Measurements from ENCODE around the gene BSN. TPM values are rescaled to one million over a fixed set of nuclear protein-coding genes. Genes with fewer than 3 reads are reported as not detected.
"Not testable (repeated sequence)": the region's sequence is repeated elsewhere in the genome, so short reads cannot be mapped to it uniquely, and the experiment has no call there.

BSN gene
- polyA plus RNA-seq, 2 of the 4 experiments (the other 2 are of a cell fraction), result 0.04 to 0.08 TPM

- H3K9me3 ChIP-seq, result no peaks in the 10 kb centered on the region
- no peak for ATAC-seq
- no peak overlapping the region for H3K27ac ChIP-seq
- TF ChIP-seq HOXA7 (CRISPR knock-in tag; IDR thresholded peaks at IDR 0.05) (no peak), NPAS2 (CRISPR knock-in tag; IDR thresholded peaks at IDR 0.05; ENCODE audit: borderline replicate concordance) (no peak), POLR2AphosphoS2 (conservative IDR thresholded peaks at IDR 0.05; ENCODE audit: low read length) (no peak), KDM5A (IDR thresholded peaks at IDR 0.05) (no peak), ZNF302 (CRISPR knock-in tag; IDR thresholded peaks at IDR 0.05) (no peak), ZFP36 (IDR thresholded peaks at IDR 0.05; ENCODE audit: borderline replicate concordance, partially characterized antibody) (no peak), RNF2 (IDR thresholded peaks at IDR 0.05; ENCODE audit: borderline replicate concordance, low read depth) (no peak)
- TF ChIP-seq, protein P1, sequence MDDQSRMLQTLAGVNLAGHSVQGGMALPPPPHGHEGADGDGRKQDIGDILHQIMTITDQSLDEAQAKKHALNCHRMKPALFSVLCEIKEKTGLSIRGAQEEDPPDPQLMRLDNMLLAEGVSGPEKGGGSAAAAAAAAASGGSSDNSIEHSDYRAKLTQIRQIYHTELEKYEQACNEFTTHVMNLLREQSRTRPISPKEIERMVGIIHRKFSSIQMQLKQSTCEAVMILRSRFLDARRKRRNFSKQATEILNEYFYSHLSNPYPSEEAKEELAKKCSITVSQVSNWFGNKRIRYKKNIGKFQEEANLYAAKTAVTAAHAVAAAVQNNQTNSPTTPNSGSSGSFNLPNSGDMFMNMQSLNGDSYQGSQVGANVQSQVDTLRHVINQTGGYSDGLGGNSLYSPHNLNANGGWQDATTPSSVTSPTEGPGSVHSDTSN (IDR thresholded peaks at IDR 0.05), result no peak
- DNase-seq (ENCODE audit: low read depth in 1 of 2, low spot score in 1 of 2), result no peak
- FAIRE-seq, result no peak
- no peak overlapping the region for H3K4me3 ChIP-seq
- POLR2A ChIA-PET, result no interaction called here
- CTCF ChIA-PET, result no interaction called here
- H3K4me2 ChIP-seq, result no peak overlapping the region
- H3K4me1 ChIP-seq, result no peaks in the 10 kb centered on the region
Observed at GRCh38 chr3:49582177-49582576, 27.9 kb downstream of the BSN start.

DNA sequence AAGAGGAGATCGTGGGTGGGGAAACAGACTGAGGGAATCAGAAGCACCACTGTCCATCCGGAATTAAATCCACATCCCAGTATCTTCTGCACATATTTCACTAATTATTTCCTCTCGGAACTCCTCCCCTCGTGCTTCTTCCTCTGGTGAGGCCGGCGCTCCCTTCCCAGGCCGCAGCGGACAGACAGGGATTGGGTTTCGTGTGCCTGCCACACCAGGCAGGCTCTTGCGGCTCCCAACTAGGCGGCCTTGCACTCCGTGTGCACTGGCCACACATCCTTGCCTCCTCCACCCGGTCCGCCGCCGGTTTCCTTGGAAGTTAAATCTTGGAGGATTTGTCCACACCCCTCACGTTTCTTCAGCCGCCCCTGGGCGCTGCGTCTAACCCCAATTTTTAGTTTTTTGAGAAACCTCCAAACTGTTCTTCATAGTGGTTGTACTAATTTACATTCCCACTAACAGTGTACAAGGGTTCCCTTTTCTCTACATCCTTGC is 31.0 kb downstream of the BSN start:
- CTCF ChIA-PET, result interaction anchor here (0.7 kb wide), 1 partner anchor 46 kb away, joined by 4 read pairs; no protein-coding TSS in a partner anchor
- 75% methylated on average over 20 of the region's 20 CpGs for WGBS (ENCODE audit: missing lambda C conversion rate)
- ATAC-seq, result not testable (repeated sequence)

DNA sequence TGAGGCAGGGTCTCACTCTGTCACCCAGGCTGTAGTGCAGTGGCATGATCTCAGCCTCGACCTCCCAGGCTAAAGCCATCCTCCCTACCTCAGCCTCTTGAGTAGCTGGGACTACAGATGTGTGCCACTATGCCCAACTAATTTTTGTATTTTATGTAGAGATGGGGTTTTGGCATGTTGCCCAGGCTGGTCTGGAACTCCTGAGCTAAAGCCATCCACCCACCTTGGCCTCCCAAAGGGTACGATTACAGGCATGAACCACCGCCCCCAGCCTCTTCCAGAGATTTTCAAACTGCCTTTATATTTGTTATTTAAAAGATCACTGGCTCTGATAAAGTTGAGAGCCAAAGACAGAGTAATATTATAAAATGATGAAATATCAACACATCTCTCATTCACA is 37.3 kb downstream of the BSN start:
- ChIA-PET CTCF (no interaction called here), POLR2A (no interaction called here)
- ATAC-seq, result no peak
- Histone ChIP-seq H3K4me3 (no peak overlapping the region), H3K27ac (no peak overlapping the region), H3K4me1 (no peaks in the 10 kb centered on the region), H3K9me3 (peaks cover 3% of the 10 kb centered on the region; the same call in 1 of the 3 replicates), H3K4me2 (no peak overlapping the region)
- FAIRE-seq, result no peak
- 57% methylated on average over 3 of the region's 3 CpGs for WGBS (ENCODE audit: missing lambda C conversion rate)
- TF ChIP-seq CEBPB (IDR thresholded peaks at IDR 0.05) (no peak), POLR2AphosphoS2 (conservative IDR thresholded peaks at IDR 0.05; ENCODE audit: low read length) (no peak), MYC (IDR thresholded peaks at IDR 0.05; ENCODE audit: borderline replicate concordance, low read length) (no peak), ZC3H11A (IDR thresholded peaks at IDR 0.05) (no peak), NFE2L2 (conservative IDR thresholded peaks at IDR 0.05; ENCODE audit: low read length) (no peak), RNF2 (IDR thresholded peaks at IDR 0.05; ENCODE audit: borderline replicate concordance, low read depth) (no peak), HDAC2 (IDR thresholded peaks at IDR 0.05) (no peak), MAZ (IDR thresholded peaks at IDR 0.05; ENCODE audit: borderline replicate concordance, low read depth, low read length) (no peak), ZNF302 (CRISPR knock-in tag; IDR thresholded peaks at IDR 0.05) (no peak), HEYL (CRISPR knock-in tag; IDR thresholded peaks at IDR 0.05) (no peak), JUN (IDR thresholded peaks at IDR 0.05) (no peak), ATOH8 (CRISPR knock-in tag; IDR thresholded peaks at IDR 0.05; ENCODE audit: low read depth) (no peak)
- TF ChIP-seq, protein P2, sequence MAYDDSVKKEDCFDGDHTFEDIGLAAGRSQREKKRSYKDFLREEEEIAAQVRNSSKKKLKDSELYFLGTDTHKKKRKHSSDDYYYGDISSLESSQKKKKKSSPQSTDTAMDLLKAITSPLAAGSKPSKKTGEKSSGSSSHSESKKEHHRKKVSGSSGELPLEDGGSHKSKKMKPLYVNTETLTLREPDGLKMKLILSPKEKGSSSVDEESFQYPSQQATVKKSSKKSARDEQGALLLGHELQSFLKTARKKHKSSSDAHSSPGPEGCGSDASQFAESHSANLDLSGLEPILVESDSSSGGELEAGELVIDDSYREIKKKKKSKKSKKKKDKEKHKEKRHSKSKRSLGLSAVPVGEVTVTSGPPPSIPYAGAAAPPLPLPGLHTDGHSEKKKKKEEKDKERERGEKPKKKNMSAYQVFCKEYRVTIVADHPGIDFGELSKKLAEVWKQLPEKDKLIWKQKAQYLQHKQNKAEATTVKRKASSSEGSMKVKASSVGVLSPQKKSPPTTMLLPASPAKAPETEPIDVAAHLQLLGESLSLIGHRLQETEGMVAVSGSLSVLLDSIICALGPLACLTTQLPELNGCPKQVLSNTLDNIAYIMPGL (CRISPR knock-in tag; IDR thresholded peaks at IDR 0.05; ENCODE audit: borderline replicate concordance), result no peak
- DNase-seq (ENCODE audit: low read depth in 1 of 2, low spot score in 1 of 2), result no peak

More for the DNA sequence above, 31.0 kb downstream of the BSN start:
- H3K4me2 ChIP-seq; POLR2A ChIA-PET; H3K4me3 ChIP-seq; DNase-seq (ENCODE audit: low read depth in 1 of 2, low spot score in 1 of 2); H3K4me1 ChIP-seq; H3K9me3 ChIP-seq; H3K27ac ChIP-seq; FAIRE-seq: not testable (repeated sequence)
